PFSK-1 (cell line): ENCODE results near the gene OR4C3.

ENCODE experiments used
- FOXP2 ChIP-seq: optimal IDR thresholded peaks from 2 replicates; pipeline ENCODE3; 2011; ENCODE audit warnings: borderline replicate concordance, control low read depth, inconsistent platforms; ENCODE audit not compliant: insufficient read depth; ENCODE audit errors: extremely low read length, extremely low read depth
- POLR2AphosphoS5 ChIP-seq: IDR thresholded peaks from 2 replicates; pipeline ENCODE4 v1.6.1; 2012; ENCODE audit warnings: low read depth, mild to moderate bottlenecking, control low read depth, low read length, moderate library complexity
- SIN3A ChIP-seq: IDR thresholded peaks from 2 replicates; pipeline ENCODE4 v1.6.1; 2012; ENCODE audit warnings: mild to moderate bottlenecking, low read length, moderate library complexity, borderline replicate concordance; ENCODE audit not compliant: insufficient read depth
- TAF1 ChIP-seq: IDR thresholded peaks from 2 replicates; pipeline ENCODE4 v1.6.1; 2012; ENCODE audit warnings: low read length, control low read depth, borderline replicate concordance; ENCODE audit not compliant: insufficient read depth
- TF ChIP-seq, protein P1 (sequence below), 2 experiments: IDR thresholded peaks; 2 replicates each; pipeline versions ENCODE4 v1.6.1 to v1.8.0; 2011 to 2012; ENCODE audit warnings: low read depth in 2 of 2, low read length in 2 of 2, control low read depth in 1 of 2, inconsistent platforms in 1 of 2, mild to moderate bottlenecking in 1 of 2, moderate library complexity in 1 of 2; ENCODE audit not compliant: insufficient read depth in 1 of 2

Gene OR4C3

DNA sequence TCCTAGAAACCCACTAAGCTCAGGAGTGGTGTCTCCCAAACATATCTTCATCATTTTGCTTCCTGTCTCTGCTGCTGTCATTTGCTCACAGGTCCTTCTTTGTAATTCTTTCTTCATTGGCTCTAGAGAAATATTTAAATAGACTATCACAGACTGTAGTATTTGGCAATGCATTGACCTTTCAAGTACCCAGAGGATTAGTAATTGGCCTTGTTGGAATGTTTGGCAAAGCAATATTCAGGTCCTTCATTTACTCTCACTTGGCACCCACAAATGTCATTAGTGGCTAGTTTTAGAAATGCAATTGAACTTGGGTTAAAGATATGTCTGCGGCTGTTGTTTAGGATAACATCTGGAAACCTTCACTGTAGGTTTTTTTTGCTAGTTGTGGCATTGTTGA lies 30.0 kb downstream of the OR4C3 start:
- no peak for TF ChIP-seq POLR2AphosphoS5
- no peak for TF ChIP-seq FOXP2
- TF ChIP-seq TAF1, result no peak
- TF ChIP-seq, protein P1, sequence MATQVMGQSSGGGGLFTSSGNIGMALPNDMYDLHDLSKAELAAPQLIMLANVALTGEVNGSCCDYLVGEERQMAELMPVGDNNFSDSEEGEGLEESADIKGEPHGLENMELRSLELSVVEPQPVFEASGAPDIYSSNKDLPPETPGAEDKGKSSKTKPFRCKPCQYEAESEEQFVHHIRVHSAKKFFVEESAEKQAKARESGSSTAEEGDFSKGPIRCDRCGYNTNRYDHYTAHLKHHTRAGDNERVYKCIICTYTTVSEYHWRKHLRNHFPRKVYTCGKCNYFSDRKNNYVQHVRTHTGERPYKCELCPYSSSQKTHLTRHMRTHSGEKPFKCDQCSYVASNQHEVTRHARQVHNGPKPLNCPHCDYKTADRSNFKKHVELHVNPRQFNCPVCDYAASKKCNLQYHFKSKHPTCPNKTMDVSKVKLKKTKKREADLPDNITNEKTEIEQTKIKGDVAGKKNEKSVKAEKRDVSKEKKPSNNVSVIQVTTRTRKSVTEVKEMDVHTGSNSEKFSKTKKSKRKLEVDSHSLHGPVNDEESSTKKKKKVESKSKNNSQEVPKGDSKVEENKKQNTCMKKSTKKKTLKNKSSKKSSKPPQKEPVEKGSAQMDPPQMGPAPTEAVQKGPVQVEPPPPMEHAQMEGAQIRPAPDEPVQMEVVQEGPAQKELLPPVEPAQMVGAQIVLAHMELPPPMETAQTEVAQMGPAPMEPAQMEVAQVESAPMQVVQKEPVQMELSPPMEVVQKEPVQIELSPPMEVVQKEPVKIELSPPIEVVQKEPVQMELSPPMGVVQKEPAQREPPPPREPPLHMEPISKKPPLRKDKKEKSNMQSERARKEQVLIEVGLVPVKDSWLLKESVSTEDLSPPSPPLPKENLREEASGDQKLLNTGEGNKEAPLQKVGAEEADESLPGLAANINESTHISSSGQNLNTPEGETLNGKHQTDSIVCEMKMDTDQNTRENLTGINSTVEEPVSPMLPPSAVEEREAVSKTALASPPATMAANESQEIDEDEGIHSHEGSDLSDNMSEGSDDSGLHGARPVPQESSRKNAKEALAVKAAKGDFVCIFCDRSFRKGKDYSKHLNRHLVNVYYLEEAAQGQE (IDR thresholded peaks at IDR 0.05; ENCODE audit: insufficient read depth in 1 of 2, low read depth in 2 of 2, low read length in 2 of 2), result no peak
- no peak for TF ChIP-seq SIN3A

- TF ChIP-seq, protein P1 (IDR thresholded peaks at IDR 0.05; ENCODE audit: insufficient read depth in 1 of 2, low read depth in 2 of 2, low read length in 2 of 2), result no peak
- TF ChIP-seq FOXP2, result no peak
- no peak for TF ChIP-seq POLR2AphosphoS5
- no peak for TF ChIP-seq TAF1
- no peak for TF ChIP-seq SIN3A
These were observed 41.6 kb downstream of the OR4C3 start, which contains the start of gene OR4C5 for GRCh38 chr11:48366365-48366764. OR4C5 (minus strand) TSS chr11:48366465; CDS start chr11:48366465, 0 bp downstream.
